ENCODE results near the gene ERVFRD-1.

ERVFRD-1 gene

DNA sequence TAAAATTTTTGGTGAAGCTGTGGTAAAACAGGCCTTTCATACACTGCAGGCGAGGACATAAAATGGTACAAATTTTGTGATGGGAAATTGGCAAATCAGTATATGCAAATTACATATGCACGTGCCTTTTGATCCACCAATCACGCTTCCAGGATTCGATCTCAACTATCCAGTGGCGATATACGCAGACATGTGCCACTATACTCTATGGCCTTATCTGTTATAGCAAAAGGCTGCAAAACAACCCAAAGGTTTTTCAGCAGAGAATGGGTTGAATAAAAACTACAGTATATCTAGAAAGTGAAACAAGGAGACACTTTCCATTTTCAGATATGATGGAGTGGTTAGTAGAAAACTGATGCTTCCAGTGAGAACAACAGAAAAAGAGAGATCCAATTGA, 41.9 kb upstream of the ERVFRD-1 start:
- H3K4me2 ChIP-seq (ENCODE audit: low read length): no peak overlapping the region
- H3K27me3 ChIP-seq (ENCODE audit: insufficient read depth, low read length): no peaks in the 10 kb centered on the region
- no peak overlapping the region for H3K9ac ChIP-seq (ENCODE audit: low read length)
- no peaks in the 10 kb centered on the region for H3K79me2 ChIP-seq (ENCODE audit: insufficient read depth, low read length)
- H3K9me2 ChIP-seq (ENCODE audit: low read depth, low read length): no peaks in the 10 kb centered on the region
- no peak for TF ChIP-seq EZH2 (IDR thresholded peaks at IDR 0.05; ENCODE audit: borderline replicate concordance, low read length)
- TF ChIP-seq, protein P1, sequence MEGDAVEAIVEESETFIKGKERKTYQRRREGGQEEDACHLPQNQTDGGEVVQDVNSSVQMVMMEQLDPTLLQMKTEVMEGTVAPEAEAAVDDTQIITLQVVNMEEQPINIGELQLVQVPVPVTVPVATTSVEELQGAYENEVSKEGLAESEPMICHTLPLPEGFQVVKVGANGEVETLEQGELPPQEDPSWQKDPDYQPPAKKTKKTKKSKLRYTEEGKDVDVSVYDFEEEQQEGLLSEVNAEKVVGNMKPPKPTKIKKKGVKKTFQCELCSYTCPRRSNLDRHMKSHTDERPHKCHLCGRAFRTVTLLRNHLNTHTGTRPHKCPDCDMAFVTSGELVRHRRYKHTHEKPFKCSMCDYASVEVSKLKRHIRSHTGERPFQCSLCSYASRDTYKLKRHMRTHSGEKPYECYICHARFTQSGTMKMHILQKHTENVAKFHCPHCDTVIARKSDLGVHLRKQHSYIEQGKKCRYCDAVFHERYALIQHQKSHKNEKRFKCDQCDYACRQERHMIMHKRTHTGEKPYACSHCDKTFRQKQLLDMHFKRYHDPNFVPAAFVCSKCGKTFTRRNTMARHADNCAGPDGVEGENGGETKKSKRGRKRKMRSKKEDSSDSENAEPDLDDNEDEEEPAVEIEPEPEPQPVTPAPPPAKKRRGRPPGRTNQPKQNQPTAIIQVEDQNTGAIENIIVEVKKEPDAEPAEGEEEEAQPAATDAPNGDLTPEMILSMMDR (IDR thresholded peaks at IDR 0.05; ENCODE audit: low read length): no peak
- H3K27ac ChIP-seq (ENCODE audit: low read depth, low read length, poor library complexity, severe bottlenecking): no peak overlapping the region
- H3K4me3 ChIP-seq (ENCODE audit: low read depth, low read length, poor library complexity, severe bottlenecking): no peak overlapping the region
- H3K36me3 ChIP-seq (ENCODE audit: insufficient read depth, low read length): no peaks in the 10 kb centered on the region
- H2AFZ ChIP-seq (ENCODE audit: low read length): no peak overlapping the region
- H4K20me1 ChIP-seq (ENCODE audit: insufficient read depth, low read length): no peaks in the 10 kb centered on the region
- no peaks in the 10 kb centered on the region for H3F3A ChIP-seq (ENCODE audit: insufficient read depth, low read length)
- no peaks in the 10 kb centered on the region for H3K9me3 ChIP-seq (ENCODE audit: low read length)
- H3K4me1 ChIP-seq (ENCODE audit: insufficient read depth, low read length, severe bottlenecking): no peaks in the 10 kb centered on the region

GRCh38 chr6:11152581-11152980, 41.1 kb upstream of the ERVFRD-1 start:
- H3K27ac ChIP-seq (ENCODE audit: low read depth, low read length, poor library complexity, severe bottlenecking): no peak overlapping the region
- H3K4me3 ChIP-seq (ENCODE audit: low read depth, low read length, poor library complexity, severe bottlenecking): no peak overlapping the region
- H3F3A ChIP-seq (ENCODE audit: insufficient read depth, low read length): no peaks in the 10 kb centered on the region
- H3K9me3 ChIP-seq (ENCODE audit: low read length): no peaks in the 10 kb centered on the region
- H3K9ac ChIP-seq (ENCODE audit: low read length): no peak overlapping the region
- H3K4me2 ChIP-seq (ENCODE audit: low read length): no peak overlapping the region
- H3K36me3 ChIP-seq (ENCODE audit: insufficient read depth, low read length): no peaks in the 10 kb centered on the region
- no peaks in the 10 kb centered on the region for H3K27me3 ChIP-seq (ENCODE audit: insufficient read depth, low read length)
- no peaks in the 10 kb centered on the region for H3K79me2 ChIP-seq (ENCODE audit: insufficient read depth, low read length)
- H3K4me1 ChIP-seq (ENCODE audit: insufficient read depth, low read length, severe bottlenecking): no peaks in the 10 kb centered on the region
- TF ChIP-seq, protein P1 (IDR thresholded peaks at IDR 0.05; ENCODE audit: low read length): no peak
- no peak for TF ChIP-seq EZH2 (IDR thresholded peaks at IDR 0.05; ENCODE audit: borderline replicate concordance, low read length)
- no peak overlapping the region for H2AFZ ChIP-seq (ENCODE audit: low read length)
- H3K9me2 ChIP-seq (ENCODE audit: low read depth, low read length): no peaks in the 10 kb centered on the region
- no peaks in the 10 kb centered on the region for H4K20me1 ChIP-seq (ENCODE audit: insufficient read depth, low read length)

DNA sequence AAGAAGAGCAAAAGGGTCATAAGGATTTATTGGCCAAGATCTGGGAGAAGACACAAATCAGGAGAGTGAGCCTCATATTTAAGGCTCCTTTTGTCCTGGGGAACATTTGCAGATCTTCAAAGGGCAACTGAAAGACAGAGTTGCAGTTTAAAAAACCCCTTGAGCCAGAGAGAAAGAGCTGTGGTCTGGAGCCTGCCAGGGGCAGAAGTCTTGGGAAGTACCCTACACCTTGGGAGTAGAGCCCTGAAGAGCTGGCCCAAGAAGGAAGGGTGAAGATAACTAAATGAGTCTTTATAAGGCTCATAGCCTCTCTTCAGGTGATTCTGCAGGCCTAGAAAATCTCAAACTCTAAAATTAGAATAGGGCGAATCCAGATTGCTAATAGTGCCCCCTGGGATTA, 40.0 kb upstream of the ERVFRD-1 start:
- H3K27ac ChIP-seq (ENCODE audit: low read depth, low read length, poor library complexity, severe bottlenecking): no peak overlapping the region
- no peak overlapping the region for H2AFZ ChIP-seq (ENCODE audit: low read length)
- H3K4me3 ChIP-seq (ENCODE audit: low read depth, low read length, poor library complexity, severe bottlenecking): no peak overlapping the region
- H3K27me3 ChIP-seq (ENCODE audit: insufficient read depth, low read length): no peaks in the 10 kb centered on the region
- no peak for TF ChIP-seq EZH2 (IDR thresholded peaks at IDR 0.05; ENCODE audit: borderline replicate concordance, low read length)
- TF ChIP-seq, protein P1 (IDR thresholded peaks at IDR 0.05; ENCODE audit: low read length): no peak
- H3F3A ChIP-seq (ENCODE audit: insufficient read depth, low read length): no peaks in the 10 kb centered on the region
- no peaks in the 10 kb centered on the region for H3K36me3 ChIP-seq (ENCODE audit: insufficient read depth, low read length)
- H3K4me2 ChIP-seq (ENCODE audit: low read length): no peak overlapping the region
- H3K9me3 ChIP-seq (ENCODE audit: low read length): no peaks in the 10 kb centered on the region
- H3K9me2 ChIP-seq (ENCODE audit: low read depth, low read length): no peaks in the 10 kb centered on the region
- H3K9ac ChIP-seq (ENCODE audit: low read length): no peak overlapping the region
- no peaks in the 10 kb centered on the region for H4K20me1 ChIP-seq (ENCODE audit: insufficient read depth, low read length)
- H3K4me1 ChIP-seq (ENCODE audit: insufficient read depth, low read length, severe bottlenecking): no peaks in the 10 kb centered on the region
- H3K79me2 ChIP-seq (ENCODE audit: insufficient read depth, low read length): no peaks in the 10 kb centered on the region

Data from OCI-LY1 (cell line).